SK-N-SH treated with all-trans-retinoic acid at 6 μM for 48 hours (cell line): ENCODE results near the gene EXOC4.

Experiments
- ATAC-seq: fragments of 200-7000 bp; cut with Tn5 transposase; 3 replicates; pipeline ENCODE4 v1.9.1; 2020; ENCODE audit warnings: mild to moderate bottlenecking, moderate library complexity
- ARNTL ChIP-seq: fragments of 450-650 bp; formaldehyde crosslinking; IDR thresholded peaks from 2 replicates; pipeline ENCODE4 v1.5.0; 2020; ENCODE audit warnings: low read depth, mild to moderate bottlenecking, moderate library complexity, borderline replicate concordance
- BACH2 ChIP-seq: fragments of 250-450 bp; sonication (Bioruptor Pico); IDR thresholded peaks from 2 replicates; pipeline ENCODE4 v1.9.0; 2021; ENCODE audit warnings: mild to moderate bottlenecking, borderline replicate concordance
- CSDC2 ChIP-seq: fragments of 250-450 bp; sonication (Bioruptor Pico); IDR thresholded peaks from 2 replicates; pipeline ENCODE4 v1.5.0; 2020; ENCODE audit warnings: mild to moderate bottlenecking, moderate library complexity
- ESRRG ChIP-seq: fragments of 250-450 bp; sonication (Bioruptor Pico); IDR thresholded peaks from 2 replicates; pipeline ENCODE4 v1.6.1; 2021; ENCODE audit warnings: mild to moderate bottlenecking
- GLIS3 ChIP-seq: fragments of 250-450 bp; sonication (Bioruptor Pico); IDR thresholded peaks from 2 replicates; pipeline ENCODE4 v1.5.0; 2020; ENCODE audit warnings: mild to moderate bottlenecking, moderate library complexity
- OSR1 ChIP-seq: fragments of 250-450 bp; sonication (Bioruptor Pico); IDR thresholded peaks from 2 replicates; pipeline ENCODE4 v1.8.0; 2022; ENCODE audit warnings: moderate library complexity, mild to moderate bottlenecking, inconsistent platforms
- PPARA ChIP-seq: fragments of 250-450 bp; sonication (Bioruptor Pico); IDR thresholded peaks from 2 replicates; pipeline ENCODE4 v1.5.0; 2020; ENCODE audit warnings: mild to moderate bottlenecking, borderline replicate concordance
- RARB ChIP-seq: fragments of 250-450 bp; sonication (Bioruptor Pico); IDR thresholded peaks from 2 replicates; pipeline ENCODE4 v1.8.0; 2021; ENCODE audit warnings: mild to moderate bottlenecking, moderate library complexity
- SNAI2 ChIP-seq: fragments of 250-450 bp; sonication (Bioruptor Pico); IDR thresholded peaks from 2 replicates; pipeline ENCODE4 v1.5.0; 2020; ENCODE audit warnings: mild to moderate bottlenecking, moderate library complexity
- TCF4 ChIP-seq: fragments of 250-450 bp; sonication (Bioruptor Pico); IDR thresholded peaks from 2 replicates; pipeline ENCODE4 v1.8.0; 2021; ENCODE audit warnings: mild to moderate bottlenecking, moderate library complexity, borderline replicate concordance
- TOX ChIP-seq: fragments of 250-450 bp; sonication (Bioruptor Pico); IDR thresholded peaks from 2 replicates; pipeline ENCODE4 v1.8.0; 2021; ENCODE audit warnings: mild to moderate bottlenecking, moderate library complexity, borderline replicate concordance
- ZC3H10 ChIP-seq: fragments of 250-450 bp; sonication (Bioruptor Pico); IDR thresholded peaks from 2 replicates; pipeline ENCODE4 v1.5.1; 2021; ENCODE audit warnings: mild to moderate bottlenecking, moderate library complexity
- ZFP3 ChIP-seq: fragments of 250-450 bp; sonication (Bioruptor Pico); IDR thresholded peaks from 2 replicates; pipeline ENCODE4 v1.5.0; 2020; ENCODE audit warnings: mild to moderate bottlenecking, moderate library complexity
- ZFP30 ChIP-seq: fragments of 450-650 bp; formaldehyde crosslinking; IDR thresholded peaks from 2 replicates; pipeline ENCODE4 v1.5.0; 2022; ENCODE audit warnings: mild to moderate bottlenecking, moderate library complexity
- ZNF565 ChIP-seq: fragments of 450-650 bp; formaldehyde crosslinking; conservative IDR thresholded peaks from 2 replicates; pipeline ENCODE4 v1.5.0; 2020; ENCODE audit warnings: low read depth, mild to moderate bottlenecking, moderate library complexity
- ZNF70 ChIP-seq: fragments of 450-650 bp; formaldehyde crosslinking; IDR thresholded peaks from 2 replicates; pipeline ENCODE4 v1.5.0; 2020; ENCODE audit warnings: mild to moderate bottlenecking, moderate library complexity
- ZNF8 ChIP-seq: fragments of 450-650 bp; formaldehyde crosslinking; IDR thresholded peaks from 2 replicates; pipeline ENCODE4 v1.5.0; 2020; ENCODE audit warnings: mild to moderate bottlenecking, moderate library complexity
- TF ChIP-seq, protein P1 (sequence below): fragments of 250-450 bp; sonication (Bioruptor Pico); IDR thresholded peaks from 2 replicates; pipeline ENCODE4 v1.5.1; 2020; ENCODE audit warnings: low read depth, mild to moderate bottlenecking, moderate library complexity
- TF ChIP-seq, protein P2 (sequence below): fragments of 250-450 bp; sonication (Bioruptor Pico); IDR thresholded peaks from 2 replicates; pipeline ENCODE4 v1.8.0; 2020; ENCODE audit warnings: mild to moderate bottlenecking, moderate library complexity, borderline replicate concordance
- TF ChIP-seq, protein P3 (sequence below): fragments of 250-450 bp; sonication (Bioruptor Pico); IDR thresholded peaks from 2 replicates; pipeline ENCODE4 v1.5.1; 2021; ENCODE audit warnings: mild to moderate bottlenecking, moderate library complexity
- TF ChIP-seq, protein P4 (sequence below): fragments of 250-450 bp; sonication (Bioruptor Pico); IDR thresholded peaks from 2 replicates; pipeline ENCODE4 v1.8.0; 2021; ENCODE audit warnings: low read depth, mild to moderate bottlenecking, moderate library complexity, borderline replicate concordance
- TF ChIP-seq, protein P5 (sequence below): fragments of 250-450 bp; sonication (Bioruptor Pico); IDR thresholded peaks from 2 replicates; pipeline ENCODE4 v1.5.0; 2020; ENCODE audit warnings: mild to moderate bottlenecking, moderate library complexity

The EXOC4 gene

DNA sequence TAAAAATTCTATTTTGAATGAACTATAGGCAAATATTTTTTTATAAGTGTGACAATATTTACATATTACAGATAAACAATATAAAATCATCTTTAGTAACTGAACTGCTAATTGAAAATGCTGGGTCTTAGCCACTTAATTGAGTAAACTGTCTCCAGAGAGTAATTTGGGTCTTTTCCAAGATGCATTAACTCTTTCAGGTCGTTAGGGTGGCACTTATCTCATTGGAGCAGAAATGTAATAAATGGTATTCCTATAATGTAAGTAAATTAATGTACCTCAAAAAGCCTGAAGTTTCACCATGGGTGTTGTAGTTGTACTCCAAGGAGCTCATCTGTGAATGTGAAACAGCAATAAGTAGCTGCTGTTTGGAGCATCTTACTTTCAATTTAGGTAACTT, 208.5 kb downstream of the EXOC4 start:
- no peak for ATAC-seq
- TF ChIP-seq, protein P1, sequence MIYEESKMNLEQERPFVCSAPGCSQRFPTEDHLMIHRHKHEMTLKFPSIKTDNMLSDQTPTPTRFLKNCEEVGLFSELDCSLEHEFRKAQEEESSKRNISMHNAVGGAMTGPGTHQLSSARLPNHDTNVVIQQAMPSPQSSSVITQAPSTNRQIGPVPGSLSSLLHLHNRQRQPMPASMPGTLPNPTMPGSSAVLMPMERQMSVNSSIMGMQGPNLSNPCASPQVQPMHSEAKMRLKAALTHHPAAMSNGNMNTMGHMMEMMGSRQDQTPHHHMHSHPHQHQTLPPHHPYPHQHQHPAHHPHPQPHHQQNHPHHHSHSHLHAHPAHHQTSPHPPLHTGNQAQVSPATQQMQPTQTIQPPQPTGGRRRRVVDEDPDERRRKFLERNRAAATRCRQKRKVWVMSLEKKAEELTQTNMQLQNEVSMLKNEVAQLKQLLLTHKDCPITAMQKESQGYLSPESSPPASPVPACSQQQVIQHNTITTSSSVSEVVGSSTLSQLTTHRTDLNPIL (CRISPR knock-in tag), result no peak
- no peak for TF ChIP-seq ZC3H10 (CRISPR knock-in tag)
- no peak for TF ChIP-seq ZNF8 (CRISPR knock-in tag)
- no peak for TF ChIP-seq ZFP3 (CRISPR knock-in tag)
- TF ChIP-seq GLIS3 (CRISPR knock-in tag), result no peak
- no peak for TF ChIP-seq TCF4
- TF ChIP-seq PPARA (CRISPR knock-in tag), result no peak
- TF ChIP-seq SNAI2, result no peak
- no peak for TF ChIP-seq ESRRG (CRISPR knock-in tag)
- no peak for TF ChIP-seq BACH2 (CRISPR knock-in tag)
- TF ChIP-seq, protein P2, sequence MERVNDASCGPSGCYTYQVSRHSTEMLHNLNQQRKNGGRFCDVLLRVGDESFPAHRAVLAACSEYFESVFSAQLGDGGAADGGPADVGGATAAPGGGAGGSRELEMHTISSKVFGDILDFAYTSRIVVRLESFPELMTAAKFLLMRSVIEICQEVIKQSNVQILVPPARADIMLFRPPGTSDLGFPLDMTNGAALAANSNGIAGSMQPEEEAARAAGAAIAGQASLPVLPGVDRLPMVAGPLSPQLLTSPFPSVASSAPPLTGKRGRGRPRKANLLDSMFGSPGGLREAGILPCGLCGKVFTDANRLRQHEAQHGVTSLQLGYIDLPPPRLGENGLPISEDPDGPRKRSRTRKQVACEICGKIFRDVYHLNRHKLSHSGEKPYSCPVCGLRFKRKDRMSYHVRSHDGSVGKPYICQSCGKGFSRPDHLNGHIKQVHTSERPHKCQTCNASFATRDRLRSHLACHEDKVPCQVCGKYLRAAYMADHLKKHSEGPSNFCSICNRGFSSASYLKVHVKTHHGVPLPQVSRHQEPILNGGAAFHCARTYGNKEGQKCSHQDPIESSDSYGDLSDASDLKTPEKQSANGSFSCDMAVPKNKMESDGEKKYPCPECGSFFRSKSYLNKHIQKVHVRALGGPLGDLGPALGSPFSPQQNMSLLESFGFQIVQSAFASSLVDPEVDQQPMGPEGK, result no peak
- no peak for TF ChIP-seq CSDC2 (CRISPR knock-in tag)
- TF ChIP-seq RARB (CRISPR knock-in tag), result no peak
- TF ChIP-seq TOX (CRISPR knock-in tag), result no peak
- TF ChIP-seq ARNTL, result no peak
- TF ChIP-seq, protein P3, sequence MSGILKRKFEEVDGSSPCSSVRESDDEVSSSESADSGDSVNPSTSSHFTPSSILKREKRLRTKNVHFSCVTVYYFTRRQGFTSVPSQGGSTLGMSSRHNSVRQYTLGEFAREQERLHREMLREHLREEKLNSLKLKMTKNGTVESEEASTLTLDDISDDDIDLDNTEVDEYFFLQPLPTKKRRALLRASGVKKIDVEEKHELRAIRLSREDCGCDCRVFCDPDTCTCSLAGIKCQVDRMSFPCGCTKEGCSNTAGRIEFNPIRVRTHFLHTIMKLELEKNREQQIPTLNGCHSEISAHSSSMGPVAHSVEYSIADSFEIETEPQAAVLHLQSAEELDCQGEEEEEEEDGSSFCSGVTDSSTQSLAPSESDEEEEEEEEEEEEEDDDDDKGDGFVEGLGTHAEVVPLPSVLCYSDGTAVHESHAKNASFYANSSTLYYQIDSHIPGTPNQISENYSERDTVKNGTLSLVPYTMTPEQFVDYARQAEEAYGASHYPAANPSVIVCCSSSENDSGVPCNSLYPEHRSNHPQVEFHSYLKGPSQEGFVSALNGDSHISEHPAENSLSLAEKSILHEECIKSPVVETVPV (CRISPR knock-in tag), result no peak
- TF ChIP-seq, protein P4, sequence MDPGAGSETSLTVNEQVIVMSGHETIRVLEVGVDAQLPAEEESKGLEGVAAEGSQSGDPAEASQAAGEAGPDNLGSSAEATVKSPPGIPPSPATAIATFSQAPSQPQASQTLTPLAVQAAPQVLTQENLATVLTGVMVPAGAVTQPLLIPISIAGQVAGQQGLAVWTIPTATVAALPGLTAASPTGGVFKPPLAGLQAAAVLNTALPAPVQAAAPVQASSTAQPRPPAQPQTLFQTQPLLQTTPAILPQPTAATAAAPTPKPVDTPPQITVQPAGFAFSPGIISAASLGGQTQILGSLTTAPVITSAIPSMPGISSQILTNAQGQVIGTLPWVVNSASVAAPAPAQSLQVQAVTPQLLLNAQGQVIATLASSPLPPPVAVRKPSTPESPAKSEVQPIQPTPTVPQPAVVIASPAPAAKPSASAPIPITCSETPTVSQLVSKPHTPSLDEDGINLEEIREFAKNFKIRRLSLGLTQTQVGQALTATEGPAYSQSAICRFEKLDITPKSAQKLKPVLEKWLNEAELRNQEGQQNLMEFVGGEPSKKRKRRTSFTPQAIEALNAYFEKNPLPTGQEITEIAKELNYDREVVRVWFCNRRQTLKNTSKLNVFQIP (CRISPR knock-in tag), result no peak

DNA sequence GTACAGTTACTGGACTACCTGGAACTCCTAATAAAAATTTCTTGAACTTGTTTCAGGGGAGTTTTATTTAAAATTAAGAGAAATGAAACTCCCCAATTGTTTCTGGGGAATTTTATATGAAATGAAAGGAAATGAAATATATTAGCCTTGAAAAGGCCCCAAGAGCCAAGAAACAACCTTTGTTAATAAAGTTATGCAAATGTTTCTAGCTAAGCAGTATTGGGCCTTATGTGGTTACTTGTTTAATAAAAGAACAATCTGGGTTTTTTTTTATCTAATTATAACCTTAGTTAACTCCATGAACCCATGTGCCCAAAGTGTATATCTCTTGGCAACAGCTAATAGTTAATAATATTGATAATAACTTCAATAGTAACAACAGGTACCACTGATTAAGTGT, 222.8 kb downstream of the EXOC4 start:
- no peak for ATAC-seq
- TF ChIP-seq, protein P1 (CRISPR knock-in tag), result no peak
- TF ChIP-seq BACH2 (CRISPR knock-in tag), result no peak
- no peak for TF ChIP-seq PPARA (CRISPR knock-in tag)
- TF ChIP-seq, protein P5, sequence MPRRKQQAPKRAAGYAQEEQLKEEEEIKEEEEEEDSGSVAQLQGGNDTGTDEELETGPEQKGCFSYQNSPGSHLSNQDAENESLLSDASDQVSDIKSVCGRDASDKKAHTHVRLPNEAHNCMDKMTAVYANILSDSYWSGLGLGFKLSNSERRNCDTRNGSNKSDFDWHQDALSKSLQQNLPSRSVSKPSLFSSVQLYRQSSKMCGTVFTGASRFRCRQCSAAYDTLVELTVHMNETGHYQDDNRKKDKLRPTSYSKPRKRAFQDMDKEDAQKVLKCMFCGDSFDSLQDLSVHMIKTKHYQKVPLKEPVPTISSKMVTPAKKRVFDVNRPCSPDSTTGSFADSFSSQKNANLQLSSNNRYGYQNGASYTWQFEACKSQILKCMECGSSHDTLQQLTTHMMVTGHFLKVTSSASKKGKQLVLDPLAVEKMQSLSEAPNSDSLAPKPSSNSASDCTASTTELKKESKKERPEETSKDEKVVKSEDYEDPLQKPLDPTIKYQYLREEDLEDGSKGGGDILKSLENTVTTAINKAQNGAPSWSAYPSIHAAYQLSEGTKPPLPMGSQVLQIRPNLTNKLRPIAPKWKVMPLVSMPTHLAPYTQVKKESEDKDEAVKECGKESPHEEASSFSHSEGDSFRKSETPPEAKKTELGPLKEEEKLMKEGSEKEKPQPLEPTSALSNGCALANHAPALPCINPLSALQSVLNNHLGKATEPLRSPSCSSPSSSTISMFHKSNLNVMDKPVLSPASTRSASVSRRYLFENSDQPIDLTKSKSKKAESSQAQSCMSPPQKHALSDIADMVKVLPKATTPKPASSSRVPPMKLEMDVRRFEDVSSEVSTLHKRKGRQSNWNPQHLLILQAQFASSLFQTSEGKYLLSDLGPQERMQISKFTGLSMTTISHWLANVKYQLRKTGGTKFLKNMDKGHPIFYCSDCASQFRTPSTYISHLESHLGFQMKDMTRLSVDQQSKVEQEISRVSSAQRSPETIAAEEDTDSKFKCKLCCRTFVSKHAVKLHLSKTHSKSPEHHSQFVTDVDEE (CRISPR knock-in tag), result no peak
- no peak for TF ChIP-seq ESRRG (CRISPR knock-in tag)
- no peak for TF ChIP-seq GLIS3 (CRISPR knock-in tag)
- no peak for TF ChIP-seq SNAI2
- TF ChIP-seq OSR1 (CRISPR knock-in tag), result no peak
- no peak for TF ChIP-seq ZFP3 (CRISPR knock-in tag)
- no peak for TF ChIP-seq TCF4
- no peak for TF ChIP-seq RARB (CRISPR knock-in tag)
- TF ChIP-seq ZNF565 (CRISPR knock-in tag), result no peak
- no peak for TF ChIP-seq ARNTL
- no peak for TF ChIP-seq TOX (CRISPR knock-in tag)
- TF ChIP-seq, protein P2, result no peak
- no peak for TF ChIP-seq ZFP30 (CRISPR knock-in tag)
- TF ChIP-seq, protein P4 (CRISPR knock-in tag), result no peak
- TF ChIP-seq, protein P3 (CRISPR knock-in tag), result no peak
- no peak for TF ChIP-seq ZNF70 (CRISPR knock-in tag)
